Eye (tissue), 1 donor: ENCODE data around the gene SPANXN4.

Experiments used
- DNase-seq: peaks from one replicate; pipeline ENCODE4 v3.0.0-alpha.2; 2015

The SPANXN4 gene

GRCh38 chrX:143025628-143026027, at the start of gene SPANXN4:
Gene SPANXN4 (plus strand): TSS chrX:143025928. CDS start chrX:143026015, 87 bp downstream.
- DNase-seq: no peak

GRCh38 chrX:142977128-142977914, 48.4 kb upstream of the SPANXN4 start:
- no peak for DNase-seq

- DNase-seq: no peak
These were observed 47.5 kb upstream of the SPANXN4 start for GRCh38 chrX:142978130-142978684.

GRCh38 chrX:142982679-142983078, 43.0 kb upstream of the SPANXN4 start:
- no peak for DNase-seq

- DNase-seq: no peak
These were observed 30.7 kb upstream of the SPANXN4 start for GRCh38 chrX:142994988-142995387.

GRCh38 chrX:142998447-142999198, 27.1 kb upstream of the SPANXN4 start:
- no peak for DNase-seq

GRCh38 chrX:142999199-142999701, 26.5 kb upstream of the SPANXN4 start:
- no peak for DNase-seq

GRCh38 chrX:143002206-143002605, 23.5 kb upstream of the SPANXN4 start:
- DNase-seq: no peak

GRCh38 chrX:143017272-143017671, 8.5 kb upstream of the SPANXN4 start:
- DNase-seq: no peak

GRCh38 chrX:143027275-143027674, 1.5 kb downstream of the SPANXN4 start:
- no peak for DNase-seq

GRCh38 chrX:143047511-143047910, 21.8 kb downstream of the SPANXN4 start:
- DNase-seq: no peak

GRCh38 chrX:143058120-143058519, 32.4 kb downstream of the SPANXN4 start:
- DNase-seq: peak; percentile 82

- no peak for DNase-seq
These were observed 55.5 kb downstream of the SPANXN4 start for GRCh38 chrX:143081231-143081630.

- DNase-seq: no peak
These were observed 56.8 kb downstream of the SPANXN4 start for GRCh38 chrX:143082537-143082936.
